Hepatocyte (in vitro differentiated cells): Measurements from ENCODE around the gene PRM3.

Experiments used
- CTCF ChIP-seq: fragments of 200-600 bp; sonication (generic); IDR thresholded peaks from 2 replicates; pipeline ENCODE4 v1.5.1; 2016; ENCODE audit warnings: antibody characterized with exemption, mild to moderate bottlenecking; ENCODE audit not compliant: poor library complexity
- EZH2phosphoT487 ChIP-seq: fragments of 200-600 bp; sonication (generic); IDR thresholded peaks from one replicate; pipeline ENCODE4 v1.6.1; 2018; ENCODE audit warnings: antibody characterized with exemption, mild to moderate bottlenecking, low read depth, moderate library complexity; ENCODE audit not compliant: unreplicated experiment, severe bottlenecking

GRCh38 chr16:11318817-11319216 lies 45.4 kb upstream of the PRM3 start:
- TF ChIP-seq CTCF: no peak
- TF ChIP-seq EZH2phosphoT487: no peak
